Endodermal cell (in vitro differentiated cells): ENCODE results near the gene COMMD9. TPM values are rescaled to one million over a fixed set of nuclear protein-coding genes. Genes with fewer than 3 reads are reported as not detected.
A peak's percentile ranks its signal among the peaks of the same experiment; 100 is the strongest.

Experiments used
- DNase-seq: peaks from one replicate; pipeline ENCODE4 v3.0.0-alpha.2; 2017
- H3K27ac ChIP-seq: 2 replicates; pipeline ENCODE4 v1.5.1; 2013; ENCODE audit warnings: mild to moderate bottlenecking, low read depth, low read length, moderate library complexity
- H3K27me3 ChIP-seq: 2 replicates; pipeline ENCODE4 v1.6.1; 2013; ENCODE audit warnings: mild to moderate bottlenecking, low read length, moderate library complexity; ENCODE audit not compliant: insufficient read depth, control insufficient read depth, poor library complexity, severe bottlenecking
- H3K36me3 ChIP-seq: 2 replicates; pipeline ENCODE4 v1.7.0; 2013; ENCODE audit warnings: mild to moderate bottlenecking, low read length, moderate library complexity; ENCODE audit not compliant: control insufficient read depth, insufficient read depth
- H3K4me1 ChIP-seq: one replicate; pipeline ENCODE4 v1.7.0; 2013; ENCODE audit warnings: low read length; ENCODE audit not compliant: control insufficient read depth, insufficient read depth
- H3K4me3 ChIP-seq: 2 replicates; pipeline ENCODE4 v1.5.1; 2013; ENCODE audit warnings: mild to moderate bottlenecking, low read length, moderate library complexity
- H3K9ac ChIP-seq: 2 replicates; pipeline ENCODE4 v1.6.1; 2013; ENCODE audit warnings: mild to moderate bottlenecking, low read length, moderate library complexity; ENCODE audit not compliant: poor library complexity, severe bottlenecking; ENCODE audit errors: extremely low read depth
- H3K9me3 ChIP-seq: 2 replicates; pipeline ENCODE4 v1.6.1; 2013; ENCODE audit warnings: mild to moderate bottlenecking, low read length, moderate library complexity; ENCODE audit not compliant: control insufficient read depth
- H3K27ac Mint-ChIP-seq: 2 replicates; pipeline ENCODE4 v1.8.0; 2020; ENCODE audit warnings: mixed read lengths
- H3K27me3 Mint-ChIP-seq: 2 replicates; pipeline ENCODE4 v1.8.0; 2021; ENCODE audit warnings: mild to moderate bottlenecking, mixed read lengths; ENCODE audit not compliant: insufficient read depth
- H3K36me3 Mint-ChIP-seq: 2 replicates; pipeline ENCODE4 v1.8.0; 2020; ENCODE audit warnings: low read depth, mixed read lengths
- H3K4me1 Mint-ChIP-seq: 2 replicates; pipeline ENCODE4 v1.8.0; 2020; ENCODE audit warnings: mixed read lengths
- H3K4me3 Mint-ChIP-seq: 2 replicates; pipeline ENCODE4 v1.8.0; 2020; ENCODE audit warnings: mild to moderate bottlenecking, moderate library complexity, mixed read lengths
- H3K9me3 Mint-ChIP-seq: 2 replicates; pipeline ENCODE4 v1.8.0; 2020; ENCODE audit warnings: mild to moderate bottlenecking, mixed read lengths
- CTCF ChIP-seq: fragments of 200-600 bp; sonication (generic); conservative IDR thresholded peaks from 2 replicates; pipeline ENCODE4 v1.5.0; 2021; ENCODE audit warnings: antibody characterized with exemption, mild to moderate bottlenecking
- WGBS, 2 experiments: methylation state at CpG; one replicate each; pipeline versions ENCODE4 v1.1.5 to v1.1.7; 2013; ENCODE audit warnings: missing lambda C conversion rate in 2 of 2, mixed read lengths in 1 of 2; ENCODE audit not compliant: insufficient coverage in 1 of 2, insufficient read length in 1 of 2; 5-methylcytosine and 5-hydroxymethylcytosine counted together
- total RNA-seq, 2 donors: library from RNA; stranded (reverse); fragmentation: NEBNext Ultra II Directional in 1 of 2; extraction: Animal tissue kit (Norgen Biotek cat#: 25700) in 1 of 2; gene quantifications; 2 replicates in 1 of 2; 3 replicates in 1 of 2; pipeline ENCODE4 v1.2.1, GENCODE V29; 2021

The COMMD9 gene
- total RNA-seq, 2 donors from 2014 or later = 32.3 to 53.5 TPM

- no peak overlapping the region for H3K4me3 Mint-ChIP-seq
- peaks cover 20% of the 10 kb centered on the region for H3K4me1 Mint-ChIP-seq
- H3K4me1 ChIP-seq = peaks cover 5% of the 10 kb centered on the region
- peaks cover 10% of the 10 kb centered on the region for H3K9me3 Mint-ChIP-seq
- no peak overlapping the region for H3K9ac ChIP-seq
- no peaks in the 10 kb centered on the region for H3K36me3 ChIP-seq
- H3K36me3 Mint-ChIP-seq = no peaks in the 10 kb centered on the region
- H3K27me3 ChIP-seq = no peaks in the 10 kb centered on the region
- WGBS, 2 experiments = 59 to 61% methylated on average over 7 to 12 of the region's 12 CpGs
- H3K27me3 Mint-ChIP-seq = peaks cover 10% of the 10 kb centered on the region
- DNase-seq = peak; percentile 87
- H3K9me3 ChIP-seq = peaks cover 10% of the 10 kb centered on the region
- no peak overlapping the region for H3K4me3 ChIP-seq
- no peak overlapping the region for H3K27ac Mint-ChIP-seq
- no peak overlapping the region for H3K27ac ChIP-seq
- peak; percentile 86 for TF ChIP-seq CTCF
Observed at GRCh38 chr11:36258730-36259360, 30.4 kb downstream of the COMMD9 start.

GRCh38 chr11:36257351-36257750 is 31.9 kb downstream of the COMMD9 start:
- Histone ChIP-seq H3K36me3 (no peaks in the 10 kb centered on the region), H3K4me3 (no peak overlapping the region), H3K4me1 (peaks cover 5% of the 10 kb centered on the region), H3K9me3 (peaks cover 10% of the 10 kb centered on the region), H3K27ac (no peak overlapping the region), H3K27me3 (no peaks in the 10 kb centered on the region), H3K9ac (no peak overlapping the region)
- Mint-ChIP-seq H3K27me3 (peaks cover 10% of the 10 kb centered on the region), H3K27ac (no peak overlapping the region), H3K4me3 (no peak overlapping the region), H3K4me1 (peaks cover 29% of the 10 kb centered on the region), H3K9me3 (peaks cover 10% of the 10 kb centered on the region), H3K36me3 (no peaks in the 10 kb centered on the region)
- TF ChIP-seq CTCF = no peak
- DNase-seq = no peak
- 72 to 94% methylated on average over 3 to 5 of the region's 5 CpGs for WGBS, 2 experiments

- peaks cover 18% of the 10 kb centered on the region for H3K9me3 ChIP-seq
- H3K4me3 ChIP-seq = no peak overlapping the region
- 80 to 92% methylated on average over 1 of the region's 1 CpG for WGBS, 2 experiments
- H3K27ac ChIP-seq = no peak overlapping the region
- no peaks in the 10 kb centered on the region for H3K27me3 ChIP-seq
- Mint-ChIP-seq H3K27me3 (peaks cover 3% of the 10 kb centered on the region), H3K4me3 (no peak overlapping the region), H3K27ac (no peak overlapping the region), H3K9me3 (peaks cover 16% of the 10 kb centered on the region), H3K36me3 (no peaks in the 10 kb centered on the region), H3K4me1 (peaks cover 31% of the 10 kb centered on the region)
- no peak for TF ChIP-seq CTCF
- H3K9ac ChIP-seq = no peak overlapping the region
- peaks cover 9% of the 10 kb centered on the region for H3K4me1 ChIP-seq
- no peak for DNase-seq
- H3K36me3 ChIP-seq = no peaks in the 10 kb centered on the region
Observed at GRCh38 chr11:36254713-36255112, 34.5 kb downstream of the COMMD9 start.
